ENCODE measurements around the gene LARP1B.

- TF ChIP-seq GATA2 (IDR thresholded peaks at IDR 0.05; ENCODE audit: low read depth, low read length) (no peak), GATA3 (IDR thresholded peaks at IDR 0.05; ENCODE audit: low read depth, low read length) (no peak)
Observed at GRCh38 chr4:128134925-128135324, 73.8 kb downstream of the LARP1B start.

All from SH-SY5Y (cell line).